MM.1S (cell line): ENCODE data around the gene LARGE1.

Experiments
- DNase-seq: peaks from one replicate; pipeline ENCODE4 v3.0.0-alpha.2; 2015
- H2AFZ ChIP-seq: fragments of 300-600 bp; sonication (generic); 2 replicates; pipeline ENCODE4 v1.6.0; 2016; ENCODE audit warnings: antibody characterized with exemption, low read length
- H3F3A ChIP-seq: fragments of 300-600 bp; sonication (generic); 2 replicates; pipeline ENCODE4 v1.6.1; 2016; ENCODE audit warnings: mild to moderate bottlenecking, antibody characterized with exemption, low read length, moderate library complexity, mixed read lengths; ENCODE audit not compliant: insufficient read depth
- H3K27ac ChIP-seq: fragments of 300-600 bp; sonication (generic); 2 replicates; pipeline ENCODE4 v1.5.1; 2016; ENCODE audit warnings: mild to moderate bottlenecking, low read length
- H3K27me3 ChIP-seq: fragments of 300-600 bp; sonication (generic); replicated peaks from 2 replicates; pipeline ENCODE4 v1.6.0; 2016; ENCODE audit warnings: low read length; ENCODE audit not compliant: insufficient read depth
- H3K36me3 ChIP-seq: fragments of 300-600 bp; sonication (generic); replicated peaks from 2 replicates; pipeline ENCODE4 v1.6.1; 2016; ENCODE audit warnings: mild to moderate bottlenecking, low read length, mixed read lengths; ENCODE audit not compliant: insufficient read depth
- H3K4me1 ChIP-seq: fragments of 300-600 bp; sonication (generic); 2 replicates; pipeline ENCODE4 v1.6.1; 2016; ENCODE audit warnings: low read length, mixed read lengths
- H3K4me2 ChIP-seq: fragments of 300-600 bp; sonication (generic); 2 replicates; pipeline ENCODE4 v1.6.0; 2016; ENCODE audit warnings: low read depth, low read length
- H3K4me3 ChIP-seq: fragments of 300-600 bp; sonication (generic); 2 replicates; pipeline ENCODE4 v1.5.1; 2016; ENCODE audit warnings: low read length, mixed read lengths
- H3K79me2 ChIP-seq: fragments of 300-600 bp; sonication (generic); 2 replicates; pipeline ENCODE4 v1.6.1; 2016; ENCODE audit warnings: mixed run types, low read length, mixed read lengths
- H3K9ac ChIP-seq: fragments of 300-600 bp; sonication (generic); 2 replicates; pipeline ENCODE4 v1.6.1; 2016; ENCODE audit warnings: low read length, mixed read lengths
- H3K9me2 ChIP-seq: fragments of 300-600 bp; sonication (generic); replicated peaks from 2 replicates; pipeline ENCODE4 v1.6.1; 2016; ENCODE audit warnings: mild to moderate bottlenecking, low read length, mixed read lengths; ENCODE audit not compliant: insufficient read depth
- H3K9me3 ChIP-seq: fragments of 300-600 bp; sonication (generic); replicated peaks from 2 replicates; pipeline ENCODE4 v1.6.1; 2016; ENCODE audit warnings: mild to moderate bottlenecking, low read length, mixed read lengths; ENCODE audit not compliant: insufficient read depth
- H4K20me1 ChIP-seq: fragments of 300-600 bp; sonication (generic); 2 replicates; pipeline ENCODE4 v1.6.1; 2016; ENCODE audit warnings: mild to moderate bottlenecking, low read length, moderate library complexity, mixed read lengths; ENCODE audit not compliant: insufficient read depth
- CTCF ChIP-seq: fragments of 300-600 bp; sonication (generic); IDR thresholded peaks from 2 replicates; pipeline ENCODE4 v1.5.1; 2016; ENCODE audit warnings: antibody characterized with exemption, low read length, mixed read lengths
- EZH2 ChIP-seq: fragments of 300-600 bp; sonication (generic); optimal IDR thresholded peaks from 2 replicates; pipeline ENCODE3; 2017; ENCODE audit warnings: low read depth, mild to moderate bottlenecking, antibody characterized with exemption, low read length, mixed read lengths
- EZH2phosphoT487 ChIP-seq: fragments of 300-600 bp; sonication (generic); IDR thresholded peaks from 2 replicates; pipeline ENCODE4 v1.6.1; 2018; ENCODE audit warnings: antibody characterized with exemption, low read length

LARGE1 gene

GRCh38 chr22:33720166-33720878, 200.0 kb downstream of the LARGE1 start:
- Histone ChIP-seq H4K20me1 (no peaks in the 10 kb centered on the region), H3K4me2 (no peak overlapping the region), H3K79me2 (peaks cover 64% of the 10 kb centered on the region), H2AFZ (no peak overlapping the region), H3K36me3 (no peaks in the 10 kb centered on the region), H3K9ac (no peak overlapping the region), H3K4me3 (no peak overlapping the region), H3K9me3 (no peaks in the 10 kb centered on the region), H3K27ac (no peak overlapping the region), H3K9me2 (no peaks in the 10 kb centered on the region), H3K27me3 (no peaks in the 10 kb centered on the region), H3K4me1 (no peaks in the 10 kb centered on the region), H3F3A (no peaks in the 10 kb centered on the region)
- no peak for DNase-seq
- TF ChIP-seq EZH2 (no peak), EZH2phosphoT487 (no peak), CTCF (no peak)

- Histone ChIP-seq H3K79me2 (peaks cover 61% of the 10 kb centered on the region), H3K9ac (no peak overlapping the region), H3K27ac (no peak overlapping the region), H3K4me3 (no peak overlapping the region), H2AFZ (no peak overlapping the region), H3K4me1 (no peaks in the 10 kb centered on the region), H3K4me2 (no peak overlapping the region), H3K27me3 (no peaks in the 10 kb centered on the region), H3F3A (no peaks in the 10 kb centered on the region), H3K9me3 (no peaks in the 10 kb centered on the region), H3K9me2 (no peaks in the 10 kb centered on the region), H3K36me3 (no peaks in the 10 kb centered on the region), H4K20me1 (no peaks in the 10 kb centered on the region)
- DNase-seq: no peak
- TF ChIP-seq EZH2phosphoT487 (no peak), CTCF (no peak), EZH2 (no peak)
These were observed 202.4 kb downstream of the LARGE1 start for GRCh38 chr22:33717694-33718396.

- no peaks in the 10 kb centered on the region for H3K27me3 ChIP-seq
- H3F3A ChIP-seq: no peaks in the 10 kb centered on the region
- no peak for DNase-seq
- no peak overlapping the region for H3K27ac ChIP-seq
- no peak overlapping the region for H3K9ac ChIP-seq
- no peaks in the 10 kb centered on the region for H3K36me3 ChIP-seq
- no peaks in the 10 kb centered on the region for H4K20me1 ChIP-seq
- no peaks in the 10 kb centered on the region for H3K9me3 ChIP-seq
- TF ChIP-seq CTCF (no peak), EZH2phosphoT487 (no peak), EZH2 (no peak)
- peaks cover 68% of the 10 kb centered on the region for H3K79me2 ChIP-seq
- no peaks in the 10 kb centered on the region for H3K4me1 ChIP-seq
- H3K4me3 ChIP-seq: no peak overlapping the region
- H3K4me2 ChIP-seq: no peak overlapping the region
- H3K9me2 ChIP-seq: no peaks in the 10 kb centered on the region
- no peak overlapping the region for H2AFZ ChIP-seq
These were observed 204.9 kb downstream of the LARGE1 start for GRCh38 chr22:33715237-33715985.
